IPS-11a (cell line): ENCODE results near the gene DRC7.

Experiments
- H3K4me3 ChIP-seq: one replicate; pipeline ENCODE4 v1.5.1; 2013; ENCODE audit warnings: low read depth, low read length, control low read depth

DRC7 gene

GRCh38 chr16:57749101-57749692 is 54.6 kb downstream of the DRC7 start:
- H3K4me3 ChIP-seq: no peak overlapping the region

- H3K4me3 ChIP-seq: no peak overlapping the region
Observed at GRCh38 chr16:57749856-57750452, 55.3 kb downstream of the DRC7 start.

DNA sequence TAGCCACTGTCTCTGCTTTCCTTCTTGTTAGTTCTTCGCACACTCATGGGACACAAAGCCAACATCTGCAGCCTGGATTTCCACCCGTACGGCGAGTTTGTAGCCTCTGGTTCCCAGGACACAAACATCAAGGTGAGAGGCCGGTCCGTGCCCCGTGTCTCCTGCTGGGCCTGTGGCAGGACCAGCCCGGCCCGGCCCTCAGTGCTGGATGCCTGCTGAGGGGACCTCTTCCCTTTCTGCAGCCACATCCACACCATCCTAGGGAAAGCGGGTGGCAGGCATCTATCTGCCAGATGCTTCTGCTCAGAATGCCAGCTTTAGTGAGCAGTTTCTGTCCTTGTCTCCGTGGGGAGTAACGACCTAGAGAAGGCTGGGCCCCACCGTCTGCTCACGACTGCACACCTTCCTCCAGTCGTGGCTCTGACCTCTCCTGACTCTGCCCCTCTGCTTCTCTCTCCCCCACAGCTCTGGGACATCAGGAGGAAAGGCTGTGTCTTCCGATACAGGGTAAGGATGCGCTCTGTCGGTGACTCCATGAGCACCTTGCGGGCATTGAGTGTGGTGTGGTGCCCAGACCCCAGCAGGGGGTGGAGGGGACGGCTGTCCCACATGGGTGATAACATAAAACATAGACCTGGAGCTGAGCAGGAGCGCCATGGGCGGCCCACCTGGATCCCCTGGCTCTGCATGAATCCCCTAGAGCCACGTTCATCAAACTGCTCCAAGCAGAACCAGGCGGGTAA is 56.4 kb downstream of the DRC7 start:
- no peak overlapping the region for H3K4me3 ChIP-seq

DNA sequence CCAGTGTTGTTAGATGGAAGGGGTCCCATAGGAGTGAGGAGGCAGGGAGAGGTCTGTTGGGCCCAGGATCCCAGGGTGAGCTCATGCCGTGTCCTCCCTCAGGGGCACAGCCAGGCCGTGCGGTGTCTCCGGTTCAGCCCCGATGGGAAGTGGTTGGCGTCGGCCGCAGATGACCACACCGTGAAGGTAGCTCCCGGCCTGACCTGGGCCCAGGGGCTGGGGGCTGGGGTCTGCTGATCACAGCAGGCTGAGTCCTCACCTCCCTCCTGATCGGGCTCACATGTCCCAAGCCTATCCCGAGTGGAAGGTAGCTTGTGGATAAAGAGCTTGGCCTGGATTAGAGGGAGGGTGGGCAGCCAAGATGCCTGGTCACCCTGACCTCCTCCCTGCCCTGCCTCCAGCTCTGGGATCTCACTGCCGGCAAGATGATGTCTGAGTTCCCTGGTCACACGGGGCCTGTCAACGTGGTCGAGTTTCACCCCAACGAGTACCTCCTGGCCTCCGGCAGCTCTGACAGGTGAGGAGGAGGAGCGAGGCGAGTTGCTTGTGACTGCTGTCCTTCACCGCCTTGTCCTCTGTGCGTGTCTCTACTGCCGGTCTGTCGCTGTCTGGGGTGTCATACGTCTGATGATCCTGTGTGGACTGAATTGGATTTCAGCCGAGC is 57.1 kb downstream of the DRC7 start:
- no peak overlapping the region for H3K4me3 ChIP-seq

DNA sequence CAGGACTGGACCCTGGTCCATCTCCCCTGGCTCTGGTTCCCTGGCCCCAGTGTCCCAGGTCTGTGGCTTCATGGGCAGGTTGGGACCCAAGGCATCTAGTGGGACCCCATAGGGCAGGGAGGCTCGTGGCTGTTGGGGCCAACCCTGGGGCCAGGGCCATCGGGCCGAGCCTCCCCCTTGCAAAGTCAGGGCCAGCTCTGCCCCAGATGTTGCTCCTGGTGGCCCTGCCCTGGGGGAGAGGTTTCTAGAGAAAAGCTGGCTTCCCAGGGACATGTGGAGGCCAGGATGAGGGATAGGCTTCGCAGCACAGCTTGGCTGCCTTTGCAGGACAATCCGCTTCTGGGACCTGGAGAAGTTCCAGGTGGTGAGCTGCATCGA is 57.6 kb downstream of the DRC7 start:
- no peak overlapping the region for H3K4me3 ChIP-seq

GRCh38 chr16:57752581-57753447 is 58.2 kb downstream of the DRC7 start:
- H3K4me3 ChIP-seq: no peak overlapping the region

GRCh38 chr16:57753448-57754353 is 59.1 kb downstream of the DRC7 start:
- H3K4me3 ChIP-seq: no peak overlapping the region

GRCh38 chr16:57754354-57755060 is 59.9 kb downstream of the DRC7 start:
- no peak overlapping the region for H3K4me3 ChIP-seq

- H3K4me3 ChIP-seq: no peak overlapping the region
Observed at GRCh38 chr16:57755061-57755684, 60.6 kb downstream of the DRC7 start.

- H3K4me3 ChIP-seq: no peak overlapping the region
Observed at GRCh38 chr16:57755726-57756423, 61.3 kb downstream of the DRC7 start.

DNA sequence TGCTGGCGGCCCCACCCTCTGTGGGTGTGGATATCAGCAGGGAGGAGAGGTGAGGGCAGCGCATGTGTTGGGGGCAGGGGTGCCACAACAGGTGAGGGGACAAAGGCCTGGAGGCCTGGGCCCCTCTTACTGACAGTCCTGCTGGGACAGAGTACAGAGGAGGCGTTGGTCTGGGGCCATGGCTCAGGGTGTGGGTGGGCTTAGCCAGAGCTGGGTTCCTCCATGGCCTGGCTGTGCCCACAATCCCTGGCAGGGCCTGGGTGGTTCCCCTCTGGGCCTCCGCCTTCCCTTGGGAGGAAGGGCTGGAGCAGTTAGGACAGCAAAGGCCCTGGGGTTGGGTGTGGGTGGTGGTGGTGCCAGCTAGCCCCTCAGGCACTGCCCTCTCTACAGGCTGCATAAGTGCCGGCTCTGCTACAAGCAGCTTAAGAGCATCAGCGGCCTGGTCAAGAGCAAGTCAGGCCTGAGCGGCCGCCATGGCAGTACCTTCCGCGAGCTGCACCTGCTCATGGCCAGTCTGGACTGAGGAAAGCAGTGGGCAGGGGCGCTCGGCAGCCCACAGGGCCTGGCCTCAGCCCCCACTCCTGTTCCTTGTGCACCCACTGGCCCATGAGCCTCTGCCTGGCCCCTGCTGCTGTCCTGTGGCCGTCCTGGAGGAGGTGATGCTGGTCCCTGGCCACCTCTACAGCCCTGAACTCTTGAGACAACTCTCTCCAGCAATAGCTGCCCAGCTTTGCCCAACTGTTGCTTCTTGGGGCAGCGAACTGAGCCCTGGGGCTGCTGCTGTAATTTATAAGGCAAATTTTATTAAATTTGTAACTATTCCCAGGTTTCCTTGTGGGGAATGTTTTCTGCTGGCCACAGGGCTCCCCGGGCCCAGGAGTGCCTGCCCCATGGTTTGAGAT is 62.1 kb downstream of the DRC7 start:
- H3K4me3 ChIP-seq: no peak overlapping the region

- no peak overlapping the region for H3K4me3 ChIP-seq
Observed at GRCh38 chr16:57757326-57757786, 62.8 kb downstream of the DRC7 start.

DNA sequence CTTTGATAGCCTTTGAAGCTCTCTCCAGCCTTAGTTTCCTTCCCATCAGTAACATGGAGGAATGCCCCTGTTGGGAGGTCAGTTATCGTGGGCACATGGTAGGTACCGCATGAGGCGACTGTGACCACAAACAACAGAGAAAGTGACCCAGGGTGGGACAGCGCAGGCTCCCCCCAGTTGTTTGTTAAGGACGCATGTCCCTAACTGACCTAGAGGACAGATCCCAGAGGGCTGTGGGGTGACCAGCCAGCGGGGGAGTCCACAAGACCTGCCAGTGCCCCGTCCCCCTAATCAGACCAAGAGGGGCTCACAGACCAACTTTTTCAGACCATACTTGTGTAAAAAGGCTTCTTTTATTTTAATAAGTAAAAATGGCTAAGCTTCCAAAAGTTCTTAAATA is 63.3 kb downstream of the DRC7 start:
- no peak overlapping the region for H3K4me3 ChIP-seq

- no peak overlapping the region for H3K4me3 ChIP-seq
Observed at GRCh38 chr16:57758331-57759117, 63.9 kb downstream of the DRC7 start.

- no peak overlapping the region for H3K4me3 ChIP-seq
Observed at GRCh38 chr16:57759131-57759530, 64.5 kb downstream of the DRC7 start.
